HepG2 (cell line): ENCODE results near the gene CCDC57. TPM values are rescaled to one million over a fixed set of nuclear protein-coding genes. Genes with fewer than 3 reads are reported as not detected.

Experiments
- AKAP8 ChIP-seq: sonication (generic); formaldehyde crosslinking; IDR thresholded peaks from 2 replicates; pipeline ENCODE4 v1.5.1; 2020; ENCODE audit warnings: mild to moderate bottlenecking, missing genetic modification reagents
- DPF2 ChIP-seq: sonication (generic); formaldehyde crosslinking; IDR thresholded peaks from 2 replicates; pipeline ENCODE4 v1.4.0; 2020; ENCODE audit warnings: mild to moderate bottlenecking, low read depth, missing genetic modification reagents, borderline replicate concordance
- FOXK1 ChIP-seq: sonication (generic); formaldehyde crosslinking; IDR thresholded peaks from 2 replicates; pipeline ENCODE4 v1.4.0; 2020; ENCODE audit warnings: low read depth, missing genetic modification reagents, borderline replicate concordance
- NFE2L2 ChIP-seq: fragments of 150-350 bp; IDR thresholded peaks from 2 replicates; pipeline ENCODE4 v1.6.1; 2014; ENCODE audit warnings: low read length
- POLR2AphosphoS2 ChIP-seq: IDR thresholded peaks from 2 replicates; pipeline ENCODE4 v1.6.1; 2011; ENCODE audit warnings: low read depth, low read length, improper control_type of control experiment
- RAD51 ChIP-seq: fragments of 450-650 bp; IDR thresholded peaks from 2 replicates; pipeline ENCODE4 v1.6.1; 2016; ENCODE audit warnings: borderline replicate concordance
- REL ChIP-seq: sonication (generic); formaldehyde crosslinking; conservative IDR thresholded peaks from 2 replicates; pipeline ENCODE4 v1.8.0; 2022; ENCODE audit warnings: mild to moderate bottlenecking, missing genetic modification reagents, moderate library complexity
- SIN3A ChIP-seq: IDR thresholded peaks from 2 replicates; pipeline ENCODE4 v1.6.1; 2011; ENCODE audit warnings: low read depth, mild to moderate bottlenecking, control low read depth, low read length, borderline replicate concordance
- TOE1 ChIP-seq: sonication (generic); formaldehyde crosslinking; IDR thresholded peaks from 2 replicates; pipeline ENCODE4 v1.4.0; 2020; ENCODE audit warnings: mild to moderate bottlenecking, missing genetic modification reagents
- ZBTB7B ChIP-seq: sonication (generic); formaldehyde crosslinking; IDR thresholded peaks from 2 replicates; pipeline ENCODE4 v1.4.0; 2020; ENCODE audit warnings: missing genetic modification reagents
- ZMAT3 ChIP-seq: sonication (generic); formaldehyde crosslinking; conservative IDR thresholded peaks from 2 replicates; pipeline ENCODE4 v1.7.0; 2021; ENCODE audit warnings: missing genetic modification reagents
- ZNF20 ChIP-seq: sonication (generic); formaldehyde crosslinking; IDR thresholded peaks from 2 replicates; pipeline ENCODE4 v1.4.0; 2020; ENCODE audit warnings: mild to moderate bottlenecking, moderate library complexity, missing genetic modification reagents
- ZNF260 ChIP-seq: sonication (generic); formaldehyde crosslinking; IDR thresholded peaks from 2 replicates; pipeline ENCODE4 v1.4.0; 2020; ENCODE audit warnings: missing genetic modification reagents, low read depth, mild to moderate bottlenecking, borderline replicate concordance
- ZNF652 ChIP-seq: IDR thresholded peaks from 2 replicates; pipeline ENCODE4 v1.6.1; 2016; ENCODE audit warnings: low read depth, borderline replicate concordance
- ZNF761 ChIP-seq: sonication (generic); formaldehyde crosslinking; conservative IDR thresholded peaks from 2 replicates; pipeline ENCODE4 v1.4.0; 2020; ENCODE audit warnings: mild to moderate bottlenecking, missing genetic modification reagents
- ZNF792 ChIP-seq: IDR thresholded peaks from 2 replicates; pipeline ENCODE4 v1.6.1; 2016
- polyA plus RNA-seq, 8 experiments: library from polyadenylated mRNA; depleted of rRNA in 3 of 8; stranded (reverse) in 7 of 8; unstranded in 1 of 8; fragments of >200 nt; fragmentation: Illumina TruSeq in 4 of 8; extraction: Trizol in 4 of 8; gene quantifications; 2 replicates each; pipeline versions ENCODE4 v1.2.1 to v1.2.3, GENCODE V29; 2011 to 2016; ENCODE audit warnings: low read depth in 4 of 8, missing spikeins in 1 of 8, mixed read lengths in 1 of 8; ENCODE audit not compliant: insufficient read depth in 1 of 8
- total RNA-seq, 5 experiments: library from RNA; depleted of rRNA; stranded (reverse); fragments of >200 nt; fragmentation: Illumina TruSeq; extraction: Trizol; gene quantifications; 2 replicates each; pipeline ENCODE4 v1.2.3, GENCODE V29; 2016; ENCODE audit warnings: low read depth in 1 of 5
- TF ChIP-seq, protein P1 (sequence below): sonication (generic); formaldehyde crosslinking; IDR thresholded peaks from 2 replicates; pipeline ENCODE4 v1.9.0; 2021; ENCODE audit warnings: missing genetic modification reagents, mild to moderate bottlenecking, borderline replicate concordance
- TF ChIP-seq, protein P2 (sequence below): sonication (generic); formaldehyde crosslinking; IDR thresholded peaks from 2 replicates; pipeline ENCODE4 v1.9.0; 2022; ENCODE audit warnings: missing genetic modification reagents, mild to moderate bottlenecking, borderline replicate concordance
- TF ChIP-seq, protein P3 (sequence below): IDR thresholded peaks from 2 replicates; pipeline ENCODE4 v1.6.1; 2016; ENCODE audit warnings: missing compliant biosample characterization, missing genetic modification reagents, borderline replicate concordance
- TF ChIP-seq, protein P4 (sequence below): sonication (generic); formaldehyde crosslinking; IDR thresholded peaks from 2 replicates; pipeline ENCODE4 v1.4.0; 2020; ENCODE audit warnings: mild to moderate bottlenecking, missing genetic modification reagents
- TF ChIP-seq, protein P5 (sequence below): sonication (generic); formaldehyde crosslinking; IDR thresholded peaks from 2 replicates; pipeline ENCODE4 v1.8.0; 2022; ENCODE audit warnings: missing genetic modification reagents, mild to moderate bottlenecking, moderate library complexity, borderline replicate concordance

CCDC57 gene
- total and polyA plus RNA-seq, 2 of the 13 experiments (the other 11 are each of a cell fraction or from before 2014, with no cell fraction given), result 59.3 to 59.9 TPM

DNA sequence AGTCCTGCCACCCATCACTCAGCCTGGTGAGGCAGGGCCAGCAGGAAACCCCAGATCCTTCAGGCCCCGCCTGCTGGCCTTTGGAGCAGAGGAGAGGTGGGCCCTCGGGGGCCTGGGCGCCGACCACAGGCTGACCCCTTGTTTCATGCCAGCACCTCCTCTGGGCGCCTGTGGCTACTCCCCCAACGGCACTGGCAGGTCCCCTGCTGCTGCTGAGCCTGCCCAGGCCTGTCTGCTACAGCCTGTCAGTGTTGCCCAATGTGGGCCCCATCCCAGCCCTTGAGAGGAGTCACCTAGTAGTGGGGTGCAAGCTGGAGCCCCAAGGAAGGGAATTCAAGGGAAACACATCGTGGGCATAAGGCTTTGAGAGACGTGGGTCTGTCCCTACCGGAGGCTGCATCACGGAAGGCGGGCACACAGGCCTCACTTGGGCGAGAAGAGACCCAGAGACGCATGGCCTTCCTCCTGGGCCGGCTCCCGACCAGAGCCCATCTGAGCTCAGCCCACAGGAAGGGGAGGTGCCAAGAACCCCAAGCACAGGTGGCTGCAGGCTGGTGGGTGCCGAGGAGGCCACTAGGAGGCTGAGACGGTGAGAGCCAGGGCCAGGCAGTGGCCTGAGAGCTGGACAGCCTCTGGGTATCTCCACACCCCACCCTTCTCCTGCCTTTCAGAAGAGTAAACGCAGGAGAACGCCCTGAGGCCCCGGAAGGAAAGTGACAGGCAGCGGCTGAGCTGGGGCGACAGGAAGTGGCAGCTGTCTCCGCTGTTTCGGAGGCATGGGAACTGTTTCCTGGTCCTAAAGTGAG is 106.6 kb downstream of the CCDC57 start (continued):
- TF ChIP-seq SIN3A (0 out of 2 replicates have a peak, but pooled peaks have one; percentile 64), ZBTB7B (peak; percentile 71; the same call in 1 of the 2 replicates), FOXK1 (peak; percentile 72; the same call in 1 of the 2 replicates), ZNF761 (CRISPR knock-in tag) (peak; percentile 68), REL (CRISPR knock-in tag) (peak; percentile 55; the same call in 1 of the 2 replicates), ZNF792 (CRISPR knock-in tag) (peak; percentile 90), ZNF652 (CRISPR knock-in tag) (no peak; the same call in 1 of the 2 replicates), DPF2 (no peak), ZNF20 (no peak), TOE1 (CRISPR knock-in tag) (peak; percentile 94), ZNF260 (CRISPR knock-in tag) (no peak; the same call in 1 of the 2 replicates), RAD51 (no peak), POLR2AphosphoS2 (no peak), AKAP8 (CRISPR knock-in tag) (peak; percentile 84), ZMAT3 (CRISPR knock-in tag) (peak; percentile 94; the same call in 1 of the 2 replicates), NFE2L2 (no peak)
- TF ChIP-seq, protein P1, sequence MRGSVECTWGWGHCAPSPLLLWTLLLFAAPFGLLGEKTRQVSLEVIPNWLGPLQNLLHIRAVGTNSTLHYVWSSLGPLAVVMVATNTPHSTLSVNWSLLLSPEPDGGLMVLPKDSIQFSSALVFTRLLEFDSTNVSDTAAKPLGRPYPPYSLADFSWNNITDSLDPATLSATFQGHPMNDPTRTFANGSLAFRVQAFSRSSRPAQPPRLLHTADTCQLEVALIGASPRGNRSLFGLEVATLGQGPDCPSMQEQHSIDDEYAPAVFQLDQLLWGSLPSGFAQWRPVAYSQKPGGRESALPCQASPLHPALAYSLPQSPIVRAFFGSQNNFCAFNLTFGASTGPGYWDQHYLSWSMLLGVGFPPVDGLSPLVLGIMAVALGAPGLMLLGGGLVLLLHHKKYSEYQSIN (CRISPR knock-in tag), result peak; percentile 42; the same call in 1 of the 2 replicates
- TF ChIP-seq, protein P2, sequence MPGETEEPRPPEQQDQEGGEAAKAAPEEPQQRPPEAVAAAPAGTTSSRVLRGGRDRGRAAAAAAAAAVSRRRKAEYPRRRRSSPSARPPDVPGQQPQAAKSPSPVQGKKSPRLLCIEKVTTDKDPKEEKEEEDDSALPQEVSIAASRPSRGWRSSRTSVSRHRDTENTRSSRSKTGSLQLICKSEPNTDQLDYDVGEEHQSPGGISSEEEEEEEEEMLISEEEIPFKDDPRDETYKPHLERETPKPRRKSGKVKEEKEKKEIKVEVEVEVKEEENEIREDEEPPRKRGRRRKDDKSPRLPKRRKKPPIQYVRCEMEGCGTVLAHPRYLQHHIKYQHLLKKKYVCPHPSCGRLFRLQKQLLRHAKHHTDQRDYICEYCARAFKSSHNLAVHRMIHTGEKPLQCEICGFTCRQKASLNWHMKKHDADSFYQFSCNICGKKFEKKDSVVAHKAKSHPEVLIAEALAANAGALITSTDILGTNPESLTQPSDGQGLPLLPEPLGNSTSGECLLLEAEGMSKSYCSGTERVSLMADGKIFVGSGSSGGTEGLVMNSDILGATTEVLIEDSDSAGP, result peak; percentile 88
- TF ChIP-seq, protein P3, sequence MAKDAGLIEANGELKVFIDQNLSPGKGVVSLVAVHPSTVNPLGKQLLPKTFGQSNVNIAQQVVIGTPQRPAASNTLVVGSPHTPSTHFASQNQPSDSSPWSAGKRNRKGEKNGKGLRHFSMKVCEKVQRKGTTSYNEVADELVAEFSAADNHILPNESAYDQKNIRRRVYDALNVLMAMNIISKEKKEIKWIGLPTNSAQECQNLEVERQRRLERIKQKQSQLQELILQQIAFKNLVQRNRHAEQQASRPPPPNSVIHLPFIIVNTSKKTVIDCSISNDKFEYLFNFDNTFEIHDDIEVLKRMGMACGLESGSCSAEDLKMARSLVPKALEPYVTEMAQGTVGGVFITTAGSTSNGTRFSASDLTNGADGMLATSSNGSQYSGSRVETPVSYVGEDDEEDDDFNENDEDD (CRISPR knock-in tag), result peak; percentile 78
- TF ChIP-seq, protein P4, sequence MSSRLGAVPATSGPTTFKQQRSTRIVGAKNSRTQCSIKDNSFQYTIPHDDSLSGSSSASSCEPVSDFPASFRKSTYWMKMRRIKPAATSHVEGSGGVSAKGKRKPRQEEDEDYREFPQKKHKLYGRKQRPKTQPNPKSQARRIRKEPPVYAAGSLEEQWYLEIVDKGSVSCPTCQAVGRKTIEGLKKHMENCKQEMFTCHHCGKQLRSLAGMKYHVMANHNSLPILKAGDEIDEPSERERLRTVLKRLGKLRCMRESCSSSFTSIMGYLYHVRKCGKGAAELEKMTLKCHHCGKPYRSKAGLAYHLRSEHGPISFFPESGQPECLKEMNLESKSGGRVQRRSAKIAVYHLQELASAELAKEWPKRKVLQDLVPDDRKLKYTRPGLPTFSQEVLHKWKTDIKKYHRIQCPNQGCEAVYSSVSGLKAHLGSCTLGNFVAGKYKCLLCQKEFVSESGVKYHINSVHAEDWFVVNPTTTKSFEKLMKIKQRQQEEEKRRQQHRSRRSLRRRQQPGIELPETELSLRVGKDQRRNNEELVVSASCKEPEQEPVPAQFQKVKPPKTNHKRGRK (CRISPR knock-in tag), result peak; percentile 52; the same call in 1 of the 2 replicates
- TF ChIP-seq, protein P5, sequence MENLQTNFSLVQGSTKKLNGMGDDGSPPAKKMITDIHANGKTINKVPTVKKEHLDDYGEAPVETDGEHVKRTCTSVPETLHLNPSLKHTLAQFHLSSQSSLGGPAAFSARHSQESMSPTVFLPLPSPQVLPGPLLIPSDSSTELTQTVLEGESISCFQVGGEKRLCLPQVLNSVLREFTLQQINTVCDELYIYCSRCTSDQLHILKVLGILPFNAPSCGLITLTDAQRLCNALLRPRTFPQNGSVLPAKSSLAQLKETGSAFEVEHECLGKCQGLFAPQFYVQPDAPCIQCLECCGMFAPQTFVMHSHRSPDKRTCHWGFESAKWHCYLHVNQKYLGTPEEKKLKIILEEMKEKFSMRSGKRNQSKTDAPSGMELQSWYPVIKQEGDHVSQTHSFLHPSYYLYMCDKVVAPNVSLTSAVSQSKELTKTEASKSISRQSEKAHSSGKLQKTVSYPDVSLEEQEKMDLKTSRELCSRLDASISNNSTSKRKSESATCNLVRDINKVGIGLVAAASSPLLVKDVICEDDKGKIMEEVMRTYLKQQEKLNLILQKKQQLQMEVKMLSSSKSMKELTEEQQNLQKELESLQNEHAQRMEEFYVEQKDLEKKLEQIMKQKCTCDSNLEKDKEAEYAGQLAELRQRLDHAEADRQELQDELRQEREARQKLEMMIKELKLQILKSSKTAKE (CRISPR knock-in tag), result no peak
